Measurements from ENCODE around the gene C16orf96.

Gene C16orf96

GRCh38 chr16:4550591-4550990 is 5.5 kb upstream of the C16orf96 start:
- H2AFZ ChIP-seq (ENCODE audit: low read length) = no peak overlapping the region
- no peaks in the 10 kb centered on the region for H3K36me3 ChIP-seq (ENCODE audit: insufficient read depth, low read length)
- H3K9me3 ChIP-seq (ENCODE audit: low read length) = no peaks in the 10 kb centered on the region
- no peaks in the 10 kb centered on the region for H3F3A ChIP-seq (ENCODE audit: insufficient read depth, low read length)
- TF ChIP-seq CTCF (IDR thresholded peaks at IDR 0.05; ENCODE audit: low read length) = no peak
- TF ChIP-seq EZH2 (IDR thresholded peaks at IDR 0.05; ENCODE audit: borderline replicate concordance, low read length) = no peak
- H3K27ac ChIP-seq (ENCODE audit: low read depth, low read length, poor library complexity, severe bottlenecking) = no peak overlapping the region
- peaks cover 7% of the 10 kb centered on the region for H3K4me1 ChIP-seq (ENCODE audit: insufficient read depth, low read length, severe bottlenecking)
- no peak overlapping the region for H3K9ac ChIP-seq (ENCODE audit: low read length)
- H4K20me1 ChIP-seq (ENCODE audit: insufficient read depth, low read length) = no peaks in the 10 kb centered on the region
- no peak overlapping the region for H3K4me3 ChIP-seq (ENCODE audit: low read depth, low read length, poor library complexity, severe bottlenecking)
- H3K9me2 ChIP-seq (ENCODE audit: low read depth, low read length) = no peaks in the 10 kb centered on the region
- no peaks in the 10 kb centered on the region for H3K79me2 ChIP-seq (ENCODE audit: insufficient read depth, low read length)
- peaks cover 5% of the 10 kb centered on the region; the same call in 1 of the 2 replicates for H3K27me3 ChIP-seq (ENCODE audit: insufficient read depth, low read length)
- no peak overlapping the region for H3K4me2 ChIP-seq (ENCODE audit: low read length)

- H2AFZ ChIP-seq (ENCODE audit: low read length) = no peak overlapping the region
- no peaks in the 10 kb centered on the region for H3K36me3 ChIP-seq (ENCODE audit: insufficient read depth, low read length)
- no peaks in the 10 kb centered on the region for H4K20me1 ChIP-seq (ENCODE audit: insufficient read depth, low read length)
- H3K27me3 ChIP-seq (ENCODE audit: insufficient read depth, low read length) = peaks cover 8% of the 10 kb centered on the region; the same call in 1 of the 2 replicates
- TF ChIP-seq EZH2 (IDR thresholded peaks at IDR 0.05; ENCODE audit: borderline replicate concordance, low read length) (no peak), CTCF (IDR thresholded peaks at IDR 0.05; ENCODE audit: low read length) (no peak)
- no peak overlapping the region for H3K4me2 ChIP-seq (ENCODE audit: low read length)
- H3F3A ChIP-seq (ENCODE audit: insufficient read depth, low read length) = no peaks in the 10 kb centered on the region
- H3K4me1 ChIP-seq (ENCODE audit: insufficient read depth, low read length, severe bottlenecking) = peaks cover 7% of the 10 kb centered on the region
- no peaks in the 10 kb centered on the region for H3K9me2 ChIP-seq (ENCODE audit: low read depth, low read length)
- no peak overlapping the region for H3K27ac ChIP-seq (ENCODE audit: low read depth, low read length, poor library complexity, severe bottlenecking)
- H3K4me3 ChIP-seq (ENCODE audit: low read depth, low read length, poor library complexity, severe bottlenecking) = no peak overlapping the region
- H3K9ac ChIP-seq (ENCODE audit: low read length) = no peak overlapping the region
- H3K79me2 ChIP-seq (ENCODE audit: insufficient read depth, low read length) = no peaks in the 10 kb centered on the region
- H3K9me3 ChIP-seq (ENCODE audit: low read length) = no peaks in the 10 kb centered on the region
Observed at GRCh38 chr16:4552541-4552940, 3.6 kb upstream of the C16orf96 start.

GRCh38 chr16:4556580-4556979 is 440 bp downstream of the C16orf96 start:
- Histone ChIP-seq H3K36me3 (ENCODE audit: insufficient read depth, low read length) (no peaks in the 10 kb centered on the region), H3K9me2 (ENCODE audit: low read depth, low read length) (no peaks in the 10 kb centered on the region), H2AFZ (ENCODE audit: low read length) (no peak overlapping the region), H3K79me2 (ENCODE audit: insufficient read depth, low read length) (no peaks in the 10 kb centered on the region), H4K20me1 (ENCODE audit: insufficient read depth, low read length) (no peaks in the 10 kb centered on the region), H3K9ac (ENCODE audit: low read length) (no peak overlapping the region), H3K9me3 (ENCODE audit: low read length) (no peaks in the 10 kb centered on the region), H3F3A (ENCODE audit: insufficient read depth, low read length) (no peaks in the 10 kb centered on the region), H3K27me3 (ENCODE audit: insufficient read depth, low read length) (peaks cover 8% of the 10 kb centered on the region; the same call in 1 of the 2 replicates), H3K4me1 (ENCODE audit: insufficient read depth, low read length, severe bottlenecking) (no peaks in the 10 kb centered on the region), H3K27ac (ENCODE audit: low read depth, low read length, poor library complexity, severe bottlenecking) (no peak overlapping the region), H3K4me3 (ENCODE audit: low read depth, low read length, poor library complexity, severe bottlenecking) (no peak overlapping the region), H3K4me2 (ENCODE audit: low read length) (no peak overlapping the region)
- TF ChIP-seq CTCF (IDR thresholded peaks at IDR 0.05; ENCODE audit: low read length) (no peak), EZH2 (IDR thresholded peaks at IDR 0.05; ENCODE audit: borderline replicate concordance, low read length) (no peak)

Measured in OCI-LY1 (cell line).